Parathyroid adenoma (tissue), 2 donors: ENCODE data around the gene ADAMTSL1.

ENCODE experiments used
- H2AFZ ChIP-seq: fragments of 300-600 bp; sonication (generic); one replicate; pipeline ENCODE4 v1.7.0; 2017; ENCODE audit warnings: antibody characterized with exemption, mild to moderate bottlenecking
- H3K27ac ChIP-seq: fragments of 300-600 bp; sonication (generic); one replicate; pipeline ENCODE4 v1.7.0; 2017
- H3K27me3 ChIP-seq: fragments of 300-600 bp; sonication (generic); one replicate; pipeline ENCODE4 v1.7.0; 2017; ENCODE audit warnings: low read length; ENCODE audit not compliant: control insufficient read depth, insufficient read depth
- H3K36me3 ChIP-seq: fragments of 300-600 bp; sonication (generic); one replicate; pipeline ENCODE4 v1.7.0; 2017; ENCODE audit warnings: low read length; ENCODE audit not compliant: control insufficient read depth, insufficient read depth
- H3K4me1 ChIP-seq: fragments of 300-600 bp; sonication (generic); one replicate; pipeline ENCODE4 v1.7.0; 2017; ENCODE audit warnings: control low read depth
- H3K4me2 ChIP-seq: fragments of 300-600 bp; sonication (generic); one replicate; pipeline ENCODE4 v1.7.0; 2017; ENCODE audit warnings: low read length
- H3K4me3 ChIP-seq: fragments of 300-600 bp; sonication (generic); one replicate; pipeline ENCODE4 v1.7.0; 2017; ENCODE audit warnings: low read depth, low read length
- H3K79me2 ChIP-seq: fragments of 300-600 bp; sonication (generic); one replicate; pipeline ENCODE4 v1.7.0; 2017; ENCODE audit warnings: control low read depth
- H3K9ac ChIP-seq: fragments of 300-600 bp; sonication (generic); one replicate; pipeline ENCODE4 v1.7.0; 2017; ENCODE audit warnings: mild to moderate bottlenecking
- H3K9me3 ChIP-seq: fragments of 300-600 bp; sonication (generic); one replicate; pipeline ENCODE4 v1.7.0; 2017; ENCODE audit warnings: low read length; ENCODE audit not compliant: control insufficient read depth
- CTCF ChIP-seq: fragments of 300-600 bp; sonication (generic); IDR thresholded peaks from one replicate; pipeline ENCODE4 v1.7.0; 2017; ENCODE audit warnings: antibody characterized with exemption, mild to moderate bottlenecking
- donor health status: primary hyperparathyroidism.

ADAMTSL1 gene

GRCh38 chr9:18585996-18586395, 112.0 kb downstream of the ADAMTSL1 start:
- Histone ChIP-seq H2AFZ (no peak overlapping the region), H3K9ac (no peak overlapping the region), H3K36me3 (no peaks in the 10 kb centered on the region), H3K4me1 (no peaks in the 10 kb centered on the region), H3K4me2 (no peak overlapping the region), H3K79me2 (no peaks in the 10 kb centered on the region), H3K27me3 (no peaks in the 10 kb centered on the region), H3K9me3 (no peaks in the 10 kb centered on the region), H3K4me3 (no peak overlapping the region), H3K27ac (no peak overlapping the region)
- TF ChIP-seq CTCF, result no peak

GRCh38 chr9:18588002-18588401, 114.0 kb downstream of the ADAMTSL1 start:
- Histone ChIP-seq H3K36me3 (no peaks in the 10 kb centered on the region), H3K4me1 (no peaks in the 10 kb centered on the region), H3K9me3 (no peaks in the 10 kb centered on the region), H3K4me2 (no peak overlapping the region), H3K79me2 (no peaks in the 10 kb centered on the region), H3K27ac (no peak overlapping the region), H3K4me3 (no peak overlapping the region), H2AFZ (no peak overlapping the region), H3K9ac (no peak overlapping the region), H3K27me3 (no peaks in the 10 kb centered on the region)
- no peak for TF ChIP-seq CTCF

- Histone ChIP-seq H3K4me2 (no peak overlapping the region), H3K9ac (no peak overlapping the region), H3K9me3 (no peaks in the 10 kb centered on the region), H3K36me3 (no peaks in the 10 kb centered on the region), H2AFZ (no peak overlapping the region), H3K4me3 (no peak overlapping the region), H3K27ac (no peak overlapping the region), H3K4me1 (no peaks in the 10 kb centered on the region), H3K79me2 (no peaks in the 10 kb centered on the region), H3K27me3 (no peaks in the 10 kb centered on the region)
- no peak for TF ChIP-seq CTCF
Observed at GRCh38 chr9:18591261-18591660, 117.3 kb downstream of the ADAMTSL1 start.

GRCh38 chr9:18594837-18595236, 120.9 kb downstream of the ADAMTSL1 start:
- H3K36me3 ChIP-seq, result no peaks in the 10 kb centered on the region
- H3K79me2 ChIP-seq, result no peaks in the 10 kb centered on the region
- H2AFZ ChIP-seq, result no peak overlapping the region
- H3K4me1 ChIP-seq, result no peaks in the 10 kb centered on the region
- no peak for TF ChIP-seq CTCF
- H3K9ac ChIP-seq, result no peak overlapping the region
- H3K27ac ChIP-seq, result no peak overlapping the region
- no peak overlapping the region for H3K4me3 ChIP-seq
- no peak overlapping the region for H3K4me2 ChIP-seq
- no peaks in the 10 kb centered on the region for H3K27me3 ChIP-seq
- H3K9me3 ChIP-seq, result no peaks in the 10 kb centered on the region

GRCh38 chr9:18595597-18595996, 121.6 kb downstream of the ADAMTSL1 start:
- no peak for TF ChIP-seq CTCF
- Histone ChIP-seq H3K9me3 (no peaks in the 10 kb centered on the region), H3K4me3 (no peak overlapping the region), H3K9ac (no peak overlapping the region), H3K36me3 (no peaks in the 10 kb centered on the region), H3K27me3 (no peaks in the 10 kb centered on the region), H2AFZ (no peak overlapping the region), H3K4me1 (no peaks in the 10 kb centered on the region), H3K27ac (no peak overlapping the region), H3K79me2 (no peaks in the 10 kb centered on the region), H3K4me2 (no peak overlapping the region)
